Measurements from ENCODE around the gene RPE65.
A peak's percentile ranks its signal among the peaks of the same experiment; 100 is the strongest.

Gene RPE65

GRCh38 chr1:68460935-68461334 lies 11.2 kb upstream of the RPE65 start:
- TF ChIP-seq, protein P1, sequence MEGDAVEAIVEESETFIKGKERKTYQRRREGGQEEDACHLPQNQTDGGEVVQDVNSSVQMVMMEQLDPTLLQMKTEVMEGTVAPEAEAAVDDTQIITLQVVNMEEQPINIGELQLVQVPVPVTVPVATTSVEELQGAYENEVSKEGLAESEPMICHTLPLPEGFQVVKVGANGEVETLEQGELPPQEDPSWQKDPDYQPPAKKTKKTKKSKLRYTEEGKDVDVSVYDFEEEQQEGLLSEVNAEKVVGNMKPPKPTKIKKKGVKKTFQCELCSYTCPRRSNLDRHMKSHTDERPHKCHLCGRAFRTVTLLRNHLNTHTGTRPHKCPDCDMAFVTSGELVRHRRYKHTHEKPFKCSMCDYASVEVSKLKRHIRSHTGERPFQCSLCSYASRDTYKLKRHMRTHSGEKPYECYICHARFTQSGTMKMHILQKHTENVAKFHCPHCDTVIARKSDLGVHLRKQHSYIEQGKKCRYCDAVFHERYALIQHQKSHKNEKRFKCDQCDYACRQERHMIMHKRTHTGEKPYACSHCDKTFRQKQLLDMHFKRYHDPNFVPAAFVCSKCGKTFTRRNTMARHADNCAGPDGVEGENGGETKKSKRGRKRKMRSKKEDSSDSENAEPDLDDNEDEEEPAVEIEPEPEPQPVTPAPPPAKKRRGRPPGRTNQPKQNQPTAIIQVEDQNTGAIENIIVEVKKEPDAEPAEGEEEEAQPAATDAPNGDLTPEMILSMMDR (IDR thresholded peaks at IDR 0.05; ENCODE audit: unreplicated experiment in 3 of 3): no peak
- Mint-ChIP-seq H3K9me3 (peaks cover 6% of the 10 kb centered on the region), H3K27ac (no peak overlapping the region)

DNA sequence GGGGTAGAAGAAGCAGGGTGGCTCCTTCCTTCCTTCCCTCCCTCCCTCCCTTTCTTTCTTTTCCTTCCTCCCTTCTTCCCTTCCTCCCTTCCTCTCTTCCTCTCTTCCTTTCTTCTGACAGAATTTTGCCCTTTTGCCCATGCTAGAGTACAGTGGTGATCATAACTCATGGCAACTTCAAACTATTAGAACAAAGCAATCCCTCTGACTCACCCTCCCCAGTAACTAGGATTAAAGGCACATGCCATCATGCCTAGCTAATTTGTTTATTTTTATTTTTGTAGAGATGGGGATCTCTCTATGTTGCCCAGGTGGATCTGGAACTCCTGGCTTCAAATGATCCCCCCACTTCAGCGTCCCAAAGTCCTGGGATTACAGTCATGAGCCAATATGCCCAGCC lies 10.0 kb upstream of the RPE65 start:
- TF ChIP-seq, protein P1 (IDR thresholded peaks at IDR 0.05; ENCODE audit: unreplicated experiment in 3 of 3): no peak
- Mint-ChIP-seq H3K36me3 (ENCODE audit: low read depth) (peaks cover 4% of the 10 kb centered on the region), H3K9me3 (peaks cover 6% of the 10 kb centered on the region)

More at GRCh38 chr1:68460935-68461334, 11.2 kb upstream of the RPE65 start:
- H3K36me3 Mint-ChIP-seq (ENCODE audit: low read depth): peaks cover 4% of the 10 kb centered on the region
- H3K4me3 Mint-ChIP-seq: no peak overlapping the region
- no peaks in the 10 kb centered on the region for H3K27me3 Mint-ChIP-seq (ENCODE audit: low read depth)
- no peaks in the 10 kb centered on the region for H3K4me1 Mint-ChIP-seq

GRCh38 chr1:68459091-68459490 lies 9.3 kb upstream of the RPE65 start:
- Mint-ChIP-seq H3K9me3 (peaks cover 4% of the 10 kb centered on the region), H3K36me3 (ENCODE audit: low read depth) (peaks cover 4% of the 10 kb centered on the region), H3K4me3 (no peak overlapping the region), H3K27ac (peak overlapping the region in 1 of 3 experiments; percentile 47), H3K27me3 (ENCODE audit: low read depth) (no peaks in the 10 kb centered on the region), H3K4me1 (no peaks in the 10 kb centered on the region)
- TF ChIP-seq, protein P1 (IDR thresholded peaks at IDR 0.05; ENCODE audit: unreplicated experiment in 3 of 3): no peak

More for the DNA sequence above, 10.0 kb upstream of the RPE65 start:
- no peaks in the 10 kb centered on the region for H3K27me3 Mint-ChIP-seq (ENCODE audit: low read depth)
- H3K4me3 Mint-ChIP-seq: no peak overlapping the region
- peak overlapping the region in 2 of 3 experiments; percentile 24 to 74 for H3K27ac Mint-ChIP-seq
- no peaks in the 10 kb centered on the region for H3K4me1 Mint-ChIP-seq

GRCh38 chr1:68456202-68456601 lies 6.4 kb upstream of the RPE65 start:
- H3K27ac Mint-ChIP-seq: peak overlapping the region in 1 of 3 experiments; percentile 14
- TF ChIP-seq, protein P1 (IDR thresholded peaks at IDR 0.05; ENCODE audit: unreplicated experiment in 3 of 3): no peak
- no peaks in the 10 kb centered on the region for H3K27me3 Mint-ChIP-seq (ENCODE audit: low read depth)
- H3K36me3 Mint-ChIP-seq (ENCODE audit: low read depth): no peaks in the 10 kb centered on the region
- H3K4me3 Mint-ChIP-seq: no peak overlapping the region
- H3K9me3 Mint-ChIP-seq: no peaks in the 10 kb centered on the region
- H3K4me1 Mint-ChIP-seq: no peaks in the 10 kb centered on the region

GRCh38 chr1:68454534-68454933 lies 4.8 kb upstream of the RPE65 start:
- TF ChIP-seq, protein P1 (IDR thresholded peaks at IDR 0.05; ENCODE audit: unreplicated experiment in 3 of 3): no peak
- Mint-ChIP-seq H3K27me3 (ENCODE audit: low read depth) (no peaks in the 10 kb centered on the region), H3K36me3 (ENCODE audit: low read depth) (no peaks in the 10 kb centered on the region)

DNA sequence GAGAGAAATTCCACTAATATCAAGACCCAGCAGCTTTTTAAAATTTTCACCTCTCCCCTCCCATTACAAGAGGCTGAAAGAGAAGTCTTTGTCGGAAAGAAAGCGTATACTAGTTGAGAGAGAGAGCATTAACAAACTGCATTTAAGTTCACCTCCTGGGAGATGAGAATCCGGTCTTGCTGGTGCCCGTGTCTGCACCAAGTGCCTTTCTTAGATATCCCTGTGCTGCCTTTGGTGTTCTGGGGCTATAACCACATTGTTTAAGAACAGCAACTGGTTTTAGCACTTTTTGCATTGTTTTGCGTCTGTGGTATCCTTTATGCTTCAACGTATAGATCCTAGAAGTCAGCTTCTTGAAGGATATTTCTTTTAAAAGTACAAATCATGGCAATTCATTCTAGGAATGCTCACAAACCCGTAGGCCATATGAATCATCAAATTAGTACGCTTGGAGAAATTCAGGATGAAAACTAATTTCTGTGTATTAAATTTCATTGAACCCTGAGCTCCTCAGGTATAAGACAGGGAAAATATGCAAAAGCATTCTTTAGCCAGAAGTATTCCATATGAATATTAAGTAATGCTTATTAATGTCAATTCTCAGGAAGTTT lies 3.4 kb upstream of the RPE65 start:
- peaks cover 4% of the 10 kb centered on the region for H3K27me3 Mint-ChIP-seq (ENCODE audit: low read depth)
- TF ChIP-seq, protein P1 (IDR thresholded peaks at IDR 0.05; ENCODE audit: unreplicated experiment in 3 of 3): no peak
- no peak overlapping the region for H3K4me3 Mint-ChIP-seq
- H3K9me3 Mint-ChIP-seq: no peaks in the 10 kb centered on the region
- H3K36me3 Mint-ChIP-seq (ENCODE audit: low read depth): no peaks in the 10 kb centered on the region
- H3K27ac Mint-ChIP-seq: no peak overlapping the region
- H3K4me1 Mint-ChIP-seq: peaks cover 18% of the 10 kb centered on the region

More at GRCh38 chr1:68454534-68454933, 4.8 kb upstream of the RPE65 start:
- Mint-ChIP-seq H3K27ac (no peak overlapping the region), H3K4me1 (peaks cover 11% of the 10 kb centered on the region), H3K4me3 (no peak overlapping the region), H3K9me3 (no peaks in the 10 kb centered on the region)

Data from nephron (organoid).